A549 (cell line): ENCODE results near the gene MAPKAPK2.

Experiments used
- CTCF ChIP-seq: fragments of >200 bp; sonication (Bioruptor Twin); formaldehyde crosslinking; IDR thresholded peaks from 3 replicates; pipeline ENCODE4 v1.5.1; 2016
- EP300 ChIP-seq, 2 experiments: fragments of >200 bp; sonication (Bioruptor Twin); formaldehyde crosslinking; IDR thresholded peaks; 2 replicates in 1 of 2; 3 replicates in 1 of 2; pipeline ENCODE4 v1.6.1; 2016 to 2017
- GATA3 ChIP-seq: IDR thresholded peaks from 2 replicates; pipeline ENCODE4 v1.6.1; 2012; ENCODE audit warnings: borderline replicate concordance
- HOXA7 ChIP-seq: fragments of 250-450 bp; sonication (Bioruptor Pico); IDR thresholded peaks from 2 replicates; pipeline ENCODE4 v1.5.0; 2020; ENCODE audit warnings: mild to moderate bottlenecking, moderate library complexity
- MAX ChIP-seq: IDR thresholded peaks from 2 replicates; pipeline ENCODE4 v1.6.1; 2012
- MYC ChIP-seq: IDR thresholded peaks from 2 replicates; pipeline ENCODE4 v1.6.1; 2012; ENCODE audit warnings: mild to moderate bottlenecking, inconsistent platforms, low read length, improper control_type of control experiment, borderline replicate concordance
- POLR2A ChIP-seq: IDR thresholded peaks from 2 replicates; pipeline ENCODE4 v1.6.1; 2012; ENCODE audit warnings: mild to moderate bottlenecking, low read length

- TF ChIP-seq CTCF: no peak
- no peak for TF ChIP-seq EP300 (IDR thresholded peaks at IDR 0.05)
- TF ChIP-seq MYC: no peak
- TF ChIP-seq HOXA7 (CRISPR knock-in tag): no peak
- no peak for TF ChIP-seq GATA3
- 0 out of 2 replicates have a peak, but pooled peaks have one; percentile 26 for TF ChIP-seq MAX
- TF ChIP-seq POLR2A: no peak
These were observed 9.9 kb upstream of the MAPKAPK2 start for GRCh38 chr1:206674745-206675175.
